HG03159 (cell line): Measurements from ENCODE around the gene EPN2.

Experiments used
- ATAC-seq: cut with Tn5 transposase; IDR thresholded peaks from one replicate; pipeline ENCODE4 v1.9.1; 2021; ENCODE audit warnings: mild to moderate bottlenecking, moderate library complexity; ENCODE audit not compliant: unreplicated experiment

Gene EPN2

DNA sequence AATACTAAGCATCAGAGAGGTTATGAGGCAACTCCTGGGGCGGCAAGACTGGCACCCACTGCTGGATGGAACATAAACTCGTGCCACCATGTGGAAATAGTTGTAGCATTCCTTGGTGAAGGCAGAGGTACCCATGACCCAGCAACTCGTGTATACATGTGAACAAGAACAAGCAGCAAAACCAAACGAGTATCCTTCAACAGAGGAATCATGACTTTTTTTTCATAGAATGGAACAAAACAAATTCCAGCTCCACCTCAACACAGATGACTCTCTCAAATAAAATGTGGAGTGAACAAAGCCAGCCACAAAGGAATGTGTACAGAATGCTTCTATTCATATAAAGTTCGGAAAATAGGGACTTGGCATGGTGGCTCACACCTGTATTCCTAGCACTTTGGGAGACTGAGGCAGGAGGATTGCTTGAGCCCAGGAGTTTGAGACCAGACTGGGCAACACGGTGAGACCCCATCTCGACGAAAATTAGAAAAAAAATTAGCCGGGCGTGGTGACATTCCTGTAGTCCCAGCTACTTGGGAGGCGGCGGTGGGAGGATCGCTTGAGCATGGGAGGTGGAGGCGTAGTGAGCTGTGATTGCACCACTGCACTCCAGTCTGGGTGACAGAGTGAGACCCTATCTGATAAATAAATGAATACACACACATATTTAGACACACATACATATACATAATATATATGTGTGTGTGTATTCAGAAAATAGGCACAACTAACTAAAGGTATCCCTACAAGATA lies 90.0 kb downstream of the EPN2 start:
- no peak for ATAC-seq

GRCh38 chr17:19328441-19329061 lies 91.4 kb downstream of the EPN2 start:
- no peak for ATAC-seq

- ATAC-seq = no peak
Observed at GRCh38 chr17:19329136-19329535, 92.0 kb downstream of the EPN2 start.

- no peak for ATAC-seq
Observed at GRCh38 chr17:19329839-19330238, 92.7 kb downstream of the EPN2 start.

DNA sequence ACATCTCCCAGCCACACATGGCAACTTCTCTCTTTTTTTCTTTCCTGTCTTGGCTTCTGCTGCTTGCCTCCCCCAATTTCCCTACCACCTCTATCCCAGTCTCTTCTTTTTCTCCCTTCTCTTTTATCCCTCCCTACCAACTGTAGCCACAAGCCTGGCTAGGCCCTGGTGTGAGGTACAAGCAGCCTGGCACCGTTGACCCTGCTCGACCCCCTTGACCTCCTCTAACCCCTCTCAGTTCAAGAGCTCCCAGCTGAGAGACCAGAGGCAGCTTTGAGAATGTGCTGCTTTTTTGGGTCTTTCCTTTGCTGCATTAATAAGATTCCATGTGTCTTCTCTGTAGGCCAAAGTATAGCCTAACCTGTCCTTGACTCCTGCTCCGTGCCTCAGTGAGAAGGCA lies 93.1 kb downstream of the EPN2 start:
- no peak for ATAC-seq

DNA sequence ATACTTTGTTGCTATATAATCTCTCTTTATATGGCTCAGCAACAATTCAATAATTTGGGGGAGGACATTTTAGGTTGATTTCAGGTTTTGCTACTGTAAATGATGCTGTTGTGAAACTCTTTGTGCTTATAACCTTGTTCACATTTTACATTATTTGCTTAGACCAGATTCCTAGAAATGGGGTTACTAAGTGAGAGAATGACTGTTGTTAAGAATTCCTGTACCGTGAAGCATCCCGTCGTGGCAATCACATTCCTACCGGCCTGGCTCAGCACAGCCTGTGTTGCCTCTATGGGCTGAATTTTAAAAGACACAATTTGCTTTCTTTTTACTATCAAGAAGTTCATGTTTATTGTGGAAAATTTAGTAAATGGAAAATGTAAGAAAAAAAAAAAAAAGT lies 94.0 kb downstream of the EPN2 start:
- no peak for ATAC-seq

DNA sequence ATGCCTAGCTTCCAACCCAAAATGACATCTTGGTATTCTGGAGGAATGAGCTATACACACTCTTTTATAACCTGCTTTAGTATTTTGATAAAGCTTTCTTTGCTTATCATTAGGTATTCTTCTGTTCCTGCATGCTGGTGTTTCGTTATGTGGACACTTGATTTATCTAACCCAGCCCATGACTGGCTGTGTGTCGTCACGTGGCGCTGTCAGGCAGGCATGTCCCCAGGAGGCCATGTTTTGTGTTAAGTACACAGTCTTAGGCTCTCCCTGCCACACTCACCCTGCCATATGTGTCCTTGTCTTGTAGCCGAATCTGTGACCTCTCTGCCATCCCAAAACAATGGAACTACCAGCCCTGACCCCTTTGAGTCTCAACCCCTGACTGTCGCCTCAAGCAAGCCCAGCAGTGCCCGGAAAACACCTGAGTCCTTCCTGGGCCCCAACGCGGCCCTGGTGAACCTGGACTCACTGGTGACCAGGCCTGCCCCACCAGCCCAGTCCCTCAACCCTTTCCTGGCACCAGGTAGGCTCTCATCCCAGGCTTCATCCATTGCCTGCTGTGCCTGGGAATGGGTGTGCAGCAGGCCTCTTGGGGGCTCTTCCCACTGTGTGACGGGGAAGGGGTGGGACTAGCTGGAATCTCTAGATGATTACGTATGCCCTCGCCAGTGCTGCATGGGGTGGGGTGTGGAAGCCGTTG lies 94.5 kb downstream of the EPN2 start:
- no peak for ATAC-seq

- no peak for ATAC-seq
Observed at GRCh38 chr17:19332371-19333131, 95.4 kb downstream of the EPN2 start.

DNA sequence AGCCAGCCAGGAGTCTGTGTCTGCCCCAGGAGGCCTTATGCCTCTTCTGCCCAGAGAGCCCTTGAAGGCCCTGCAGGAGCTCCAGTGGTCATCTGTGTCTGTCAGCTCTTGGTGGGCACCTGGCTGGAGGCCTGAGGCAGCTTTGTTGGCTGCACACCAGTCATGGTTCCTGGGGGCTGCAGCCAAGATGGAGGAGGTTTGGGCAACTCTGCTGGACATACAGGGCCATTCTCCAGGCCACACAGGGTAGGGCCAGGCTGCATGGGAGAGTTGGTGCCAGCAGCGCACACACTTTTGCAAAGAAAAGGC lies 95.9 kb downstream of the EPN2 start:
- ATAC-seq = no peak

- ATAC-seq = no peak
Observed at GRCh38 chr17:19333736-19334290, 96.6 kb downstream of the EPN2 start.

- ATAC-seq = no peak
Observed at GRCh38 chr17:19334331-19334730, 97.2 kb downstream of the EPN2 start.

- ATAC-seq = no peak
Observed at GRCh38 chr17:19335951-19336631, 98.9 kb downstream of the EPN2 start.

- no peak for ATAC-seq
Observed at GRCh38 chr17:19336938-19337711, 100.0 kb downstream of the EPN2 start.

- ATAC-seq = no peak
Observed at GRCh38 chr17:19337712-19338023, 100.5 kb downstream of the EPN2 start.

DNA sequence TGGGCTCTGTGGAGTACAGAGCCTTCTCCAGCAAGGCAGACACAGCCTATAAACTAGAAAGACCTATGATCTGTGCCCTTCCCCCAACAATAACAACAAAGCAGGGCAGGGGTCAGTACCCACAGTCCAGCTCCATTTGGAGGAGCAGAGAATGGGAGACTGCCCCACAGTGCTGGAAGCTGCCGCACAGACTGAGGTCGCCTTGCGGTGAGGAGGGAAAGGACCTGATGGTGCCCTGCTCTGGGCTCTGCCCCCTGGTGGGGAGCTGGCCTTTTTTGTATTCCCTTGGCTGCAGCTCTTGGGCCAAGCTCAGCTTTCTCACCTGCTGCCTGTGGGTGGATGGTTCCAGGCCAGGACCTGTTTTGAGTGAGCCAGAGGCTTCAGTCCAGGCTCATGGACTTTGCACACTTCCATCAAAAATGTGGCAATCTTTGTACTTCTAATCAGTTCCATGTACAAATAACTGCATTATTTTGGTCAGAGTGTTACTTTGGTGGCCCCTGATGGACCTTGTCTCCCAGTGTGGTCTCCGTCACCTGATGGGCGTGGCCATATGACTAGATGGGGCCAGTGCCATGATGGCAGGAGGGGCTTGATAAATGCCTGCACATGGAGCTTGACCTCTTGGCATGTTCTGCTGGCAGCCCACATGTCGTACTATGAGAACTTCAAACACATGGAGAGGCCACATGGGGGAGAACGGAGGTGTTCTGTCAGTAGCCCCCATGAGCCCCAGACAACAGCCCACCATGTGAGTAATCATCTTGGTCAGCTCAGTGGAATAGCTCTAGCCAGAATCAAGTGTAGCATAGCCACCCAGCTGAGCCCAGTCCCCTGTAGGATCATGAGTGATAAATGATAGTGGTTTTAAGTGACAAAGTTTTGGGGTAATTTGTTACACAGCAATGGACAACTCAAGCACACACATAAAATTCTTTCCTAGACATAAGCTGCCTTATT lies 101.1 kb downstream of the EPN2 start:
- no peak for ATAC-seq

DNA sequence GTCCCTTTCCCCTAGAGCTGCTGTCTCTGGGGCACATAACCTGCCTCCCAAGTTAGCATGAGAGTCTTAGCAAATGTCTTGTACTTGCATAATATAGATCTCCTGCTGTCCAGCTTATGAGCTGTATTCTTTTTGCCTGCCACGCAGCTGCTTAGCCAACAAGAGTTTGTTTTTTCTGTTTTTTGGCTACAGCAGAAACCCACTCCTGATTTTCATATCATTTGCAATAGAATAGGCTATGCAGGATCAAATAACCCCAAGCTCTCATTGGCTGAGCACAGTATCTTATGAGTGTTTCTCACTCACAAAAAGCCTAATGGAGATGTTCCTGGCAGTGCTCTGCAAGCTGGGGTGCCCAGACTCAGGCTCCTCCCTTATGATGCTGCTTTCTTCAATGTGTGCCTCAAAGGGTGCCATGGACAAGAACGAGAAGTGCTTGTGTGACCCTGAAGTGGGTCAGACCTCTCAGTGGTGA lies 102.2 kb downstream of the EPN2 start:
- ATAC-seq = no peak

DNA sequence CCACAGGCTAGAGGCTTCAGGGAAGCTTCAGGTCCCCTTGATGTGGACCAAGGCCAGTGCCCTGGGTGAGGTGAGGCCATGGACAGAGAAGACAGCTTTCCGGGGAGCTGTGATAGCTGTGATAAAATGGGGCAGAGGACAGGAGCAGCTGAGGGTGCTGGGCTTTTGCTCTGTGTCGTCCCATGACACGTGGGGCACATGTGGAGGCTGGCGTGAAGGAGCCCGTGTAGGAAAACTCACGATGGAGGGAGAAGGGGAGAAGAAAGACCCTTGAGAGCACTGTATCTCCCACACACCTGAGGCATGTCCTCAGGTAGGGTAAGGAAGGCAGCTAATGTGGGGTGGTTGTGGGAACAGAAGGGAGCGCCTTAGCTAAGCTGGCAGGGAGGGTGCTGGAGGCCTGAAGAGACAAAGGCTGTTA lies 104.1 kb downstream of the EPN2 start:
- no peak for ATAC-seq

DNA sequence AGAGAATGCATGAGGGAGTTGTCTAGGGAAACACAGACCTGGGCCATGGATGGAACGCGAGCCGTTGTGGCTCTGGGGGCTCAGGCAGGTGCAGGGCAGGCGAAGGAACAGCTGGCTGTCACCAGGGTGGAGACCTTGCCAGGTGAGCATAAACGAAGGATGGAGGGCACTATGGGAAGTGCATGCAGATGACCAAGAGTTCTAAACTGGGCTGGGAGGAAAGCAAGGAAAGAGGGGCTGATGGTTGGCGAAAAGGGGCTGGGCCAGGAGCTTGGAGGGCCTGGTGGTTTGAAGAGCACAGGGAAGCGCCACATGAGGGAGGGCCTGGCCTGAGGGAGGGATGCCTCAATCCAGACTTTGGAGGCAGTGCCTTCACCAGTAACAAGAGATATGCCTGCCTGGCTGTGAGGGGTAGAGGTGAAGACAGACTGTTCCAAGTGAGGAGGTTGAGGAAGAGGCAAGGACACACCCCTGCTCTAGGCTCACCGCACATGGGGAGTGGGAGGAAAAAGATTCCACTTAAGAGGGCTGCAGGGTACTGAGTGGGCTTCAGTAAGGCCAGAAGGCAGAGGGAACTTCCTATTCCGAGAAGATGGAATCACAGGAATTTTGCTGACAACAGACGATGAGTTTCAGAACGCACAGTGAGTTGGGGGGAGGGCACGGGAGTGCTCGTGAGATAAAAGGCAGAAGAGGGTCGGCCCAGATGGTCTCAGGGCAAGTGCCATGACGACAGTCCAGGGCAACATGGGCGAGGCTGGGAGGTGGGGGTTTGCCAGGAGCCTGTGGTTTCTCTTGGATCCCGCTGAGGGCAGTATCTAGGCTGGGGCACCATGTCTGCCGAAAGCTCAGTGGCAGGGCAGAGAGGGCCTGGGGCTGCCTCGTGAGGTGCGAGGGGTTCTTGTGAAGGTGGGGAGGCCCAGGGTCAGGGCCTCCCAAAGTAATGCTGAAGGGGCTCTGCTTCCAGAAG lies 104.8 kb downstream of the EPN2 start:
- no peak for ATAC-seq
